ENCODE measurements around the gene STARD10. TPM values are rescaled to one million over a fixed set of nuclear protein-coding genes. Genes with fewer than 3 reads are reported as not detected.

Gene STARD10
- total RNA-seq, 6 experiments from 2014 or later = 282 to 525 (median 330) TPM

- Histone ChIP-seq H3K27ac (no peak overlapping the region), H3K27me3 (no peaks in the 10 kb centered on the region), H3K4me3 (no peak overlapping the region), H3K9me3 (no peaks in the 10 kb centered on the region), H3K36me3 (peaks cover 0 to 75% (median 32%) of the 10 kb centered on the region in 4 donors), H3K4me1 (no peaks in the 10 kb centered on the region)
- DNase-seq (no peak), ATAC-seq (no peak)
- intact Hi-C loops (cut with DNase I) = no loop called here
- TF ChIP-seq POLR2A (IDR thresholded peaks at IDR 0.05) = no peak
- no peak for TF ChIP-seq CTCF (IDR thresholded peaks at IDR 0.05)
- WGBS (ENCODE audit: insufficient coverage, low coverage, low lambda C conversion rate, missing lambda C conversion rate) = 98% methylated on average over 6 of the region's 9 CpGs
These were observed 86.8 kb downstream of the STARD10 start for GRCh38 chr11:72707032-72707431.

GRCh38 chr11:72706579-72706978 lies 87.3 kb downstream of the STARD10 start:
- no peak for ATAC-seq
- H3K4me3 ChIP-seq = no peak overlapping the region
- H3K27ac ChIP-seq = no peak overlapping the region
- 79% methylated on average over 4 of the region's 5 CpGs for WGBS (ENCODE audit: insufficient coverage, low coverage, low lambda C conversion rate, missing lambda C conversion rate)
- H3K4me1 ChIP-seq = no peaks in the 10 kb centered on the region
- DNase-seq = no peak
- no peaks in the 10 kb centered on the region for H3K9me3 ChIP-seq
- H3K27me3 ChIP-seq = no peaks in the 10 kb centered on the region
- intact Hi-C loops (cut with DNase I) = no loop called here
- TF ChIP-seq CTCF (IDR thresholded peaks at IDR 0.05) (no peak), POLR2A (IDR thresholded peaks at IDR 0.05) (no peak)
- peaks cover 0 to 79% (median 31%) of the 10 kb centered on the region in 4 donors for H3K36me3 ChIP-seq

GRCh38 chr11:72705442-72706365 lies 88.1 kb downstream of the STARD10 start:
- H3K27ac ChIP-seq = no peak overlapping the region
- no peak overlapping the region for H3K4me3 ChIP-seq
- no peak for ATAC-seq
- intact Hi-C loops (cut with DNase I) = no loop called here
- H3K27me3 ChIP-seq = no peaks in the 10 kb centered on the region
- WGBS (ENCODE audit: insufficient coverage, low coverage, low lambda C conversion rate, missing lambda C conversion rate) = 82% methylated on average over 3 of the region's 12 CpGs
- H3K36me3 ChIP-seq = peaks cover 0 to 75% (median 32%) of the 10 kb centered on the region in 4 donors
- no peak for DNase-seq
- H3K9me3 ChIP-seq = no peaks in the 10 kb centered on the region
- H3K4me1 ChIP-seq = no peaks in the 10 kb centered on the region
- TF ChIP-seq CTCF (IDR thresholded peaks at IDR 0.05) (no peak), POLR2A (IDR thresholded peaks at IDR 0.05) (no peak)

- Histone ChIP-seq H3K9me3 (no peaks in the 10 kb centered on the region), H3K36me3 (peaks cover 0 to 75% (median 30%) of the 10 kb centered on the region in 4 donors), H3K4me1 (no peaks in the 10 kb centered on the region), H3K4me3 (no peak overlapping the region), H3K27ac (no peak overlapping the region), H3K27me3 (no peaks in the 10 kb centered on the region)
- intact Hi-C loops (cut with DNase I) = no loop called here
- no peak for TF ChIP-seq CTCF (IDR thresholded peaks at IDR 0.05)
- TF ChIP-seq POLR2A (IDR thresholded peaks at IDR 0.05) = no peak
- ATAC-seq = no peak
- DNase-seq = no peak
- WGBS (ENCODE audit: insufficient coverage, low coverage, low lambda C conversion rate, missing lambda C conversion rate) = 80% methylated on average over 3 of the region's 4 CpGs
These were observed 89.0 kb downstream of the STARD10 start for GRCh38 chr11:72704783-72705265.

Small RNAs within 50 kb of the gene (microRNA-seq; reads per million reads assigned to microRNA genes)
- gene MIR4692 = 0 reads per million in 2 donors

Small RNAs within 50 kb of the gene (small RNA-seq; reads per million reads assigned to genes)
- gene MIR4692 (0 reads per million in 2 experiments), gene RF00019 (0 reads per million in 2 experiments)

Other genes starting within 250 kb of the STARD10 start
- gene PDE2A, start 119.6 kb downstream of the STARD10 start, total RNA-seq = 10 to 100 TPM; 11.2 to 46.3 (median 22.8) TPM
- 10 to 100 TPM; 32.9 to 76.7 (median 41.2) TPM for gene ARAP1, start 41.6 kb downstream of the STARD10 start, total RNA-seq
- gene ATG16L2, start 20.4 kb upstream of the STARD10 start, total RNA-seq = 10 to 100 TPM in 5 of 6 experiments, 1 to 10 TPM in 1; 8.6 to 23.8 (median 15.4) TPM